HG03039 (cell line): ENCODE measurements around the gene COL2A1.

Experiments used
- ATAC-seq: cut with Tn5 transposase; IDR thresholded peaks from one replicate; pipeline ENCODE4 v1.9.1; 2021; ENCODE audit warnings: mild to moderate bottlenecking, moderate library complexity; ENCODE audit not compliant: unreplicated experiment

COL2A1 gene

DNA sequence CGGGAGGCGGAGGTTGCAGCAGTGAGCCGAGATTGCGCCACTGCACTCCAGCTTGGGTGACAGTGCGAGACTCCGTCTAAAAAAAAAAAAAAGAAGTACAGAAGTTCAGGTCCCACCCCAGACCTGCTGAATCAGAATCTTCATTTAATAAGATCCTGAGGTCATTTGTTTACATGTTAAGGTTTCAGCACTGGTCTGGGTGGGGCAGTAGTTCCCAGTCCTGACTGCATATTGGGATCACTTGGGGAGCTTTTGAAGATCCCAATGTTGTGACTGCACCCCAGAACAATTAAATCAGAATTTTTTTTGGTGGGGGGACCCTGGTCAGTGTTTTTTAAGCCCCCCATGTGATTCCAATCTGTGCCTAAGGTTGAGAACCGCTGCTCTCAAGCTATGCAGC, 11.7 kb upstream of the COL2A1 start:
- no peak for ATAC-seq

DNA sequence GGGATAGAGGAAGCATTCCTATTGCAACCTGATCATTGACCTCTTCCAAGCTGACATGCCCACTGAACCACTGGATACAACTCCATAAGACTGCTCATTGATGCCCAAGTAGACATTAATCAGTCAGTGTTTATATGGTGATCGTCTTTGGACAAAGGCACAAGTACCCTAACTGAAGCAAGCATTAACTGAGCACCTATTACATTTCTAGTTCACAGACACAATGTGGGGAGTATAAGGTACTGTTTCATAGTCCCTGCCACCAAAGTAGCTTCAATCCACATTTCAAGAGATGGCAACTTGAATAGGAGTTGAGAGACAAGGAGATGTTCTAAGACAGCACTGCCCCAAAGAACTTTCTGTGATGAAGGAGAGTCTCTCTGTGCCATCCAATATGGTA, 10.9 kb upstream of the COL2A1 start:
- no peak for ATAC-seq

- ATAC-seq, result no peak
Measured at GRCh38 chr12:48013287-48013686, 9.0 kb upstream of the COL2A1 start.

DNA sequence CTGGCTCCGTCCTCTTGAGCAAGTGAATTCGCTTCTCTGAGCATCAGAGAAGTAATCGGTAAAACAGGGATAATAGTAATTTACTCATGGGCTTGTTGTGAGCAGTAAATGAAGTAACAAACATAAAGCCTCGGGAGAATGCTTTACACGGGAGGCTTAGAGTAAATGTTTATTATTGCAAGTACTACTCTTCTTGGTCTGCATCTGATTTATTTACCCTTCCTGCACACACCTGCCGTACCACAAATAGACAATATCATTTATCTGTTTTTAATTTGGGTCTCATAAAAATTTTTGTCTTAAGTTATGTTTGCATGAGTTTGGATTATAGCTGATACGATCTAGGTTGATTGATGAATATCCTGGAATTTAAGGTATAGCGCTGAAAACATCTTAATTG, 7.8 kb upstream of the COL2A1 start:
- ATAC-seq, result no peak

- no peak for ATAC-seq
Measured at GRCh38 chr12:48010366-48010970, 6.2 kb upstream of the COL2A1 start.

- no peak for ATAC-seq
Measured at GRCh38 chr12:48009471-48009870, 5.2 kb upstream of the COL2A1 start.

DNA sequence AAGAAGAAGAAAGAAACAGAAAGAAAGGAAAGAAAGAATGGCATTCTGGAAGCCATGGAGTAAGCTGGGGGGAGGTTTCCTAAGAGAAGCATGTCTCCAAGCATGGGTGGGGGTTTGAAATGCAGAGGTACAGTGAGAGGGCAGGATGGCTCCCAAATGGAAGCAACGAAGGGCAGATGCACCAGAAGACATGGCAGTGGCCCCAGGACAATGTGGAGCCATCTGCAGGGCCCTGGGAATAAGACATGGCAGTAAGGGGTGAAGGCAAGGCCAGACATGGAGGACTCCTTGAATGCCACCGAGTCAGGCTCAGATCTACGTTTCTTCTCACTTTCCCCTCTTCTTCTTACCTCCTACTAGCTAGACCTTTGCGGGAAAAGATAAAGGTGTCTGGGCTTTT, 4.7 kb upstream of the COL2A1 start:
- no peak for ATAC-seq

GRCh38 chr12:48008349-48008748, 4.1 kb upstream of the COL2A1 start:
- no peak for ATAC-seq

DNA sequence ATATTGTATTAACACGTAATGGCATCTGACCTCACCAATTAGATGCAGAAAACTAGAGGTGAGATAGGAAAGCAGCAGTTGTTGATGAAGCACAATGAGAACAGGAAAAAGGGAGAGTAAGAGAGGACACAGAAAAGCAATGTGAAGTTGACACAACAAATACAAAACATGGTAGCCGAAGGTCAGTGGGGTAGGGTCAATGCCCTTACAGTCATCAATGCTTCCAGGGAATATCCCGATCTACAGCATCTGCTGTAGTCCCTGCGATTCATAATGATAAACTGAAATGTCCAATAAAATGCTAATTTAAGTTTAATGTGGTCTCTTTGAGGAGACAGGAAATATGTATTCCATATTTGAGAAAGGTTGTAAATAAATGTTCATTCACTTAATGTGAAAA, 2.9 kb upstream of the COL2A1 start:
- ATAC-seq, result no peak

- no peak for ATAC-seq
Measured at GRCh38 chr12:48005750-48006021, 1.4 kb upstream of the COL2A1 start.

- no peak for ATAC-seq
Measured at GRCh38 chr12:48005001-48005749, 899 bp upstream of the COL2A1 start.

DNA sequence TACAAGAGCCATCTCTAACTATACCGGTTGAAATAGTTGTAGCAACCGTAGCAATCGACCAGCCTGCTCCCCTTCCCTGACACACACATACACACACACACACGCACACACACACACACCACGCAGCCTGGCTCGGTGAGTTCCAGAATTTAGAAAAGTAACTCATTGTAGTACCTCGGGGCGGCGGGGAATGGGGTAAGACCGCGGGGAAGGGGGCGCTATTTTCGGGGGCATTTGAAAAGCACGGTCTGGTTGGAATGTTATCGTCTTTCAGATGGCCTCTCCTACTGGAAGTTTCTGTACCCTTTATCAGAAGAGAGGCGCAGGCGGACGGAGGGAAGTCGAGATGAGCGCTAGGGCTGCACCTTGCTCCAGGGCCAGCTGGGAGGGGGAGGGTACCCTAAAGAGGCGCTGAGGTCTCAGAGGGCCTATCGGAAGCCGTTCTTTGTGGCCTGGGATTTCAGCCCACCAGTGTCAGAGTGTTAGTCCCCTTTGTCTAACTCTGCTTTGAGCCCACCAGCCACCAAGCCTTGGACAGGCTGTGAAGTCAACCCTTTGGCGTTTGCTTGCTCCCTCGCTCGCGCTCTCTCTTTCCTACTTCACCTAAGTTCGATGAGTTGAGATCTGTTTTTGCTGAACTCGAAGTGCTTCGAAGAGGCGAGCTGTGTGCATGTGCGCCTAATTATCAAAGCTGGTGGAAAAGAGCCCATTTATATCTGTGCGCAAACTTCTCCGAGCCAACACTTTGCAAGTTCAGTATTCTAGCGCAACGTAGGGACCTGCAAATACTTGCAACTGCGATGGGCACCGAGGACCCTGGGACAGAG, 837 bp downstream of the COL2A1 start:
- ATAC-seq, result no peak

DNA sequence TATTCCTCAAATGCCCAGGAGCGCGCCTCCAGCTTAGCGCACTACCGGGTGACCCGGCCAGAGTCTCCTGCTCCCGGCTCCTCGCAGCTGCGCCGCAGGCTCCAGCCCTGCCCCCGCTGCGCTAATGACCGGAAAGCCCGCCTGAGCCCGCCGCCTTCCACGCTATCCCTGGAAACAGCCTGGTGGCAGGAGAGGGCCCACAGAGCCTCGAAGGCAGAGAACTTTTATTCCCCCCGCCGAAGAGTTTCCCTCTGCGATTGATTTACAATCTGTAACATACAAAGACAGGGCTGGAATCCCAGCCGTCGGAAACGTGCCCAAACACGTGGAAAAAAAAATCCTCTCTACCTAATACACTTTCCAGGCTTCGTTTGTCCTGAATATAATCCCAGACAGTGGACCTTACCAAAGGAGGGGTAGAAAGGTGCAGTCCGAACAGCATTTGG, 1.5 kb downstream of the COL2A1 start:
- no peak for ATAC-seq

DNA sequence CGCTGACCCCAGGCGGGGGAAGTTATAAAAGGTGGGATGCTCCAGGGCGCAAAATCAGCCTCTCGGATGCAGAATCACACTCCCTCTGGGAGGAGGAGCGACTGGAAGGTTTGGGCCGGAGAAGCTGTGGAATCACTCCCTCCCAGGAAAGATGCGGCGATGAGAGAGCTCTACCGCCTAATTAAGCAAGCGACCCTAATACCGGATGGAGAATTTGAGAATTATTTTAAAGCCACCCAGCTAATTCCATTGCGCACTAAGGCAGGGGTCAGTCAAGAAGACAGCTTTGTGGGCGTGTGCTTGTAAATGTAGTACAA, 1.9 kb downstream of the COL2A1 start:
- ATAC-seq, result no peak

GRCh38 chr12:48001505-48002413, 2.5 kb downstream of the COL2A1 start:
- ATAC-seq, result no peak

- no peak for ATAC-seq
Measured at GRCh38 chr12:48000878-48001504, 3.3 kb downstream of the COL2A1 start.

- no peak for ATAC-seq
Measured at GRCh38 chr12:47999816-48000215, 4.5 kb downstream of the COL2A1 start.

- ATAC-seq, result no peak
Measured at GRCh38 chr12:47997321-47997720, 7.0 kb downstream of the COL2A1 start.

- no peak for ATAC-seq
Measured at GRCh38 chr12:47995981-47996401, 8.3 kb downstream of the COL2A1 start.

GRCh38 chr12:47993491-47993890, 10.8 kb downstream of the COL2A1 start:
- ATAC-seq, result no peak

DNA sequence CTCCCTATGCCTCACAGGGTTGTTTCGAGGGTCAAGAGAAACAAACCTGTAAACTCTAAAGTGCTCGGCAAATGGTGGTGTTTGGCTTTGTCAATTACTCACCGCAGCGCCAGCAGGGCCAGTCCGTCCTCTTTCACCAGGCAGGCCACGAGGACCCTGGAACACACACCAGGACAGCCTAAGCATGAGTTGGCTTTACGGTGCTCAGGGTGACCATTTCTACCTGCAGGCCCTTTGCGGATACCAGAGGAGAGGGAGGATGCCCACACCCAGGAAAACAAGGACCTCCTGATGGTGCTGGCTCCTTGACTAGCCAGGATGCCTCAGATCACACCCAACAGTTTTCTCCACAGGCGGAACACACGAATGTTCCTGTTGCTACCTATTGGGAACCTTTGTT, 11.5 kb downstream of the COL2A1 start:
- ATAC-seq, result no peak
